ENCODE measurements around the gene NID1.

Gene NID1

GRCh38 chr1:236067854-236068454 is 3.1 kb upstream of the NID1 start:
- peak; percentile 56 for DNase-seq (ENCODE audit: low read depth)

DNA sequence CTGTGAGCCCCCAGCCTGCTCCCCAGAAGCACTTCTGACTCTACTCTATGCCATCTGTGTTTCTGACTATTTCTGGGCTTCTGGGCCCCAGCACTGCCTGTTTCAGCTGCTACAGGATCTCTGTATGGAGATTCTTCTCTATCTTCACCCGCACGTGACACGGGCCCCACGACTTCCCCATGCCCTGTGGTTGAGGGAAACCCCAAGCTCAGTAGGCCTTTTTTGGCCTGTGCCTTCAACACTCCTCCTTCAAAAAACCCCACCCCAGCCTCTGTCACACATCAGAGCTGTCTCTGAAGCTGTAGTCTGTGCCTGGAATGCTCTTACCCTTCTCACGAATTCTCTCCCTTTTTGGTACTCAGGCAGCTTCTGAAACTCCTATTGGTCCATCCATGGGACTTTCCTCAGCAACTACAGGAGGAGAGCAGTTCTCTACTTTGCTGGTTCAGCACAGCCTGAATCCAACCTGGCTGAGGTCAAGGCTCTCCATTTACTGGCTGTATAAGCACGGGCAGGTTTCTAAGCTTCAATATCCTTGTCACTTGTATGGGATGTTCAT is 2.0 kb upstream of the NID1 start:
- DNase-seq (ENCODE audit: low read depth), result no peak

DNA sequence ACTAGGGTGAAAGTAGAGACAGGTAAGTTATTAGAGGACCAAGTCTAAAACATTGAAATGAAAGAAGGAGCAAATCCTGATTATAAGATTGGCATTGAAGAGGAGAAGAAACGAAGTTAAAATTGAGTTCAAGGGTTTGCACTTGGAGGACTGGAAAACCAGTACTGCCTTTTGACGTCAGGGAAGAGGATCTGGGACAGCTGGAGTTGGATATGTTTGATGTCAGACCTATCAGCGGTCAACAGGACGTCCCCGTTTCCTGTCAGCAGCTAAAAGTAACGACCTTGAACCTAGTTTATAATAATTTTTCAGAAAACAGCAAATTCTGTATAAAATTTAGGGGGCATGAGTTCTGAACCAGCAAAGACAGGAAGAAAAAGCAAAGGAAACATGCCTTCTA is 1.2 kb upstream of the NID1 start:
- DNase-seq (ENCODE audit: low read depth), result no peak

DNA sequence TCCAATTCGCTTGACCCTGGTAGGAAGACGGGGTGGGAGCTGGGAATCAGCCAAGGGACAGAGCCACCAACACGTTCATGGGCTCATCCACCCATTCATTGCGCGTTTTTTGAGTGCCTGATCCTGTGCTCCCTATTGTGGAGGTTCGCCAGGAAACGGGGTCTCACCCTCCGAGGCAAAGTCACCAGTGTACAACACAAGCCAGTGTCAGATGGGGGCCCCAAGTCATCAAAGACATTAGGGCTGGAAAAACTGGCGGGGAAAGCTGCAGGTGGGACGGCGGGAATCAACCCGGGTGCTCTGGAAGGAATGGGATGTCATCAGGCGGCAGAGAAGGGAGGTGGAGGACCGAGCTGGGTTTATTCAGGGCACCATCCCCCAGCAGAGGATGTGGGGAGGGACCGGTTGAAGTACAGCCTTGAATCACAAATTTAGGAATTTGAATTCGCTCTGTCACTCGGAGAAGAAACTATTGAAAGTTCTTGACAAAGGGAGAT is 667 bp upstream of the NID1 start:
- DNase-seq (ENCODE audit: low read depth), result no peak

- DNase-seq (ENCODE audit: low read depth), result peak; percentile 78
Observed at GRCh38 chr1:236063919-236064673, 794 bp downstream of the NID1 start.

GRCh38 chr1:236063551-236063918 is 1.4 kb downstream of the NID1 start:
- DNase-seq (ENCODE audit: low read depth), result no peak

GRCh38 chr1:236060286-236060685 is 4.6 kb downstream of the NID1 start:
- DNase-seq (ENCODE audit: low read depth), result no peak

GRCh38 chr1:236059011-236059410 is 5.9 kb downstream of the NID1 start:
- no peak for DNase-seq (ENCODE audit: low read depth)

DNA sequence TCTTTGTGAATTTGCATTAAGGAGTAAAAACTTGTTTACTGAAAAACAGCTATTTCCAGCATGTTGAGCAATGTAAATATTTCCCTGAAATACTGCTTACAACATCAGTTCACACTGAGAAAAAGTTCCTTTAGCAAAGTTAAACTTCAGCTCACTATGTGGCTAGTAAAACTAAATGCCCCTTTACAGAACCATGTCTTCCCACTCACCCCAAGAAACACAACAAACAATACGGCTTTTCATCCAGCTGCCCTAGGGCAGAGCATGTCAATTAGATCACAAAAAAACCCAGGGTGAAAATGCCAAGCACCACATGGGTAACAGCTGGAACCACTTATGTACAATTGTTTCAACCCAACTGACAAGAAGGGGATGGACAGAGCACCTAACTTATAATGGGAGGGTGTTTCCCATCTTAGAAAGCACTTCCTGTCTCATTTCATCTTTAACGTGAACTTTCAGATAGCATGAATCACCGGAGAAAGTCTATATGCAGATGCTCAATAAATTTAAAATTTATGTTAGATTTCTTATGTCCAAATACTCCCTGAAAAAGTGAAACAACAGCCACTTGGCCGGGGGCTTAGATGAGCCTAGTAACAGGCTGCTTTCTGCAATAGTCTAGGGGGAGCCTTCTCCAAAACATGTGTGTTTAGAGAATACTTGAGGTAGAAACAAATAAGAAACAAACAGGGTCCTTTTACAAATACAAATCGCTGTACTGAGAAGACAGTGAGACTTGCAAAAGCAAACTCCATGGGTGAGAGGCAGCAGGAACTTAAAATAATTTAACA is 6.6 kb downstream of the NID1 start:
- peak; percentile 79 for DNase-seq (ENCODE audit: low read depth)

DNA sequence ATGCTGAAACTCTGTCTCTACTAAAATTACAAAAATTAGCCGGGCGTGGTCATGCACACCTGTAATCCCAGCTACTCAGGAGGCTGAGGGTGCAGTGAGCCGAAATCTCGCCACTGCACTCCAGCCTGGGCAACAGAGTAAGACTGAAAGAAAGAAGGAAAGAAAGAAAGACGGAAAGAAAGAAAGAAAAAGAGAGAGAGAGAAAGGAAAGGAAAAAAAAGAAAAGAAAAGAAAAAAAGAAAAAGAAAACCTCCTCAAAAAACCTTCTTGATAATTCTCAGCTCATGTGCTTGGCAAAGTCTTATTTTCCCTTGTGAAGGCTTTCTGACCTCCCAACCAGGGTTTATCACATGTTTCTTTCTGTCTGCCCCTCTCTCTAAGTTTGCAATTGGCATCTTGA is 7.3 kb downstream of the NID1 start:
- no peak for DNase-seq (ENCODE audit: low read depth)

DNA sequence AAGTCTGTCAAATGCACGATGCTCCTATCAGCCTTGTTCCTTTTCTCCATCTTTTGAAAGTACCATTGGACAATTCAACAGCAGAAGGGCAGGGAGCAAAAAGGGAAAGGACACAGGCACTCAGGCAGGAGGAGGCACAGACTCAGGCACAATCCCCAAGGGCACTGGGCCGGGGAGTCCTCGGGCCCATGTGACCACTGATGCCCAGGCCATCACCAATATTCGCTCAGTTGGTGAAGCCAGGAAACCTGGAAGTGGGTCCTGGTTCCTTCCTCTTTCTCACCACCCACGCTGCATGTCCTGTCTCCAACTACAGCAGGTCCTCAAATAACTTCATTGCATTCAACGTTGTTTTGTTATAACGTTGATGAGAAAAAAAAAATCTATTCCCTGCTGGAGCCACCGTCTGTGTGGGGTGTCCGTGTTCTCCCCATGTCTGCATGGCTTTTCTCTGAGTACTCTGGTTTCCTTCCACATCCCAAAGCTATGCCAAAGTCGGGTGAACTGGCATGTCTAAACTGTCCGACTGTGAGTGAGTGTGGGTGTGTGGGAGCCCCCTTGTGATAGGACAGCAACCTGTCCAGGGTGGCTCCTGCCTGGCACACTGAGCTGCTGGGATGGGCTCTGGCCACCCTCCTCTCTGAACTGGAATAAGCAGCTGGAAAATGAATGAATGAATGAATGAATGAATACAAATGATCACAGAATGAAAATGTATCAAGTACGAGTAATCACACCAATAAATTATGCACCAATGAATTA is 12.5 kb downstream of the NID1 start:
- no peak for DNase-seq (ENCODE audit: low read depth)

- no peak for DNase-seq (ENCODE audit: low read depth)
Observed at GRCh38 chr1:236051242-236051791, 13.6 kb downstream of the NID1 start.

DNA sequence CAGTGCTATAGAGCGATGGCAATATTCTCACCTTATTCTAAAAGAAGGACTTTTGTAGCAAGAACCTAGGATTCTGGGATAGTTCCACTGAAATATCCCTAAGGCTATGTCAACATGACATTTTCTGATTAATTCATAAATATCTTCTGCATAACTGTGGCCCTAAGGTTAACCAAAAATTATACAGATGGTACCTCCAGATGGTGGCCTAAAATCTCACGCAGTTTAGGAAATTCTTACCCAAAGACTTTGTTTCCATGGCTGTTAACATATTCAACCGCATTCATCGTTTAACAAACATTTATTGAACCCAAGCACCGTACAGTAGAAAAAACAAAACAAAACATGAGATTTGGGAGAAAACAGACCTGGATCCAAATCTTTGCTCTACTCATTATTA is 19.1 kb downstream of the NID1 start:
- DNase-seq (ENCODE audit: low read depth), result no peak

DNA sequence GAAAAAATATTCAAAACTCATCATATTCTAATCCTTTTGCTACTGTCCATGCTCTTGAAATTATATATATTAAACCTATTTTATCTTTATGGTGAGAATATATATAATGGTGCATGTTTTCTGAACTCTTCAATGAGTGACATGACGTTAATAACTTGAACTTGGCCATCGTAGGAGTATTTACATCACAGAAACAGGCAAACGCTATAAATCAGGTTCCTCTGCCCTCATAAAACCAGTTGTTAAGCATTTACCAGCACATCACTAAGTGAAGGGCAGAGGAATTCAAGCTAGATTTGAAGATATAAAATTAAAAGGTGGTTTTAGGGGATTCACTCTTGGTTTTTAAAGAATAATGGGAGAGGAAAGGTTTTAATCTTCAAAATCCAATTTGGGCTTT is 20.5 kb downstream of the NID1 start:
- DNase-seq (ENCODE audit: low read depth), result no peak

- DNase-seq (ENCODE audit: low read depth), result no peak
Observed at GRCh38 chr1:236041631-236042618, 23.0 kb downstream of the NID1 start.

- peak; percentile 90 for DNase-seq (ENCODE audit: low read depth)
Observed at GRCh38 chr1:236039740-236040685, 24.9 kb downstream of the NID1 start.

- DNase-seq (ENCODE audit: low read depth), result no peak
Observed at GRCh38 chr1:236038034-236038433, 26.9 kb downstream of the NID1 start.

- peak; percentile 73 for DNase-seq (ENCODE audit: low read depth)
Observed at GRCh38 chr1:236035681-236036101, 29.2 kb downstream of the NID1 start.

GRCh38 chr1:236033336-236033735 is 31.6 kb downstream of the NID1 start:
- DNase-seq (ENCODE audit: low read depth), result no peak
